OCI-LY7 (cell line): ENCODE data around the gene AUTS2. TPM values are rescaled to one million over a fixed set of nuclear protein-coding genes. Genes with fewer than 3 reads are reported as not detected.

ENCODE experiments used
- BruUV-seq: library from RNA; stranded (reverse); fragments of 400-500 nt; replicated peaks from 2 replicates; lab custom pipeline; 2021; lab: Mats Ljungman, UMichigan
- CTCF ChIA-PET: fragments of 300-600 bp; sonication (Branson Sonifier 250); formaldehyde crosslinking; loops from one replicate; lab custom pipeline; 2022; ENCODE audit warnings: antibody characterized with exemption; ENCODE audit not compliant: unreplicated experiment; lab: Charles Lee
- POLR2A ChIA-PET: fragments of 300-600 bp; sonication (Branson Sonifier 250); formaldehyde crosslinking; loops from one replicate; lab custom pipeline; 2022; ENCODE audit warnings: antibody characterized with exemption; lab: Charles Lee
- DNase-seq: peaks from one replicate; pipeline ENCODE4 v3.0.0-alpha.2; 2015; ENCODE audit warnings: low spot score
- H2AFZ ChIP-seq: fragments of 200-600 bp; sonication (generic), shearing (Covaris generic); 2 replicates; pipeline ENCODE4 v1.6.1; 2014; ENCODE audit warnings: mild to moderate bottlenecking, antibody characterized with exemption, low read length, moderate library complexity
- H3K27ac ChIP-seq: fragments of 200-600 bp; sonication (generic); 2 replicates; pipeline ENCODE4 v1.5.1; 2014; ENCODE audit warnings: mixed run types, low read depth, mild to moderate bottlenecking, moderate library complexity, low read length, inconsistent platforms; ENCODE audit not compliant: poor library complexity, severe bottlenecking
- H3K36me3 ChIP-seq: fragments of 200-600 bp; sonication (generic); 2 replicates; pipeline ENCODE4 v1.6.1; 2014; ENCODE audit warnings: mild to moderate bottlenecking, antibody characterized with exemption, low read length, moderate library complexity, mixed read lengths; ENCODE audit not compliant: insufficient read depth
- H3K4me1 ChIP-seq: fragments of 200-600 bp; sonication (generic); 2 replicates; pipeline ENCODE4 v1.5.1; 2014; ENCODE audit warnings: mild to moderate bottlenecking, low read length; ENCODE audit not compliant: insufficient read depth, poor library complexity, severe bottlenecking
- H3K4me2 ChIP-seq: fragments of 200-600 bp; sonication (generic); 2 replicates; pipeline ENCODE4 v1.6.1; 2014; ENCODE audit warnings: mild to moderate bottlenecking, low read length
- H3K4me3 ChIP-seq: fragments of 200-600 bp; sonication (generic); 2 replicates; pipeline ENCODE4 v1.5.1; 2014; ENCODE audit warnings: mild to moderate bottlenecking, low read depth, low read length; ENCODE audit not compliant: poor library complexity, severe bottlenecking
- H3K79me2 ChIP-seq: fragments of 200-600 bp; sonication (generic); 2 replicates; pipeline ENCODE4 v1.6.1; 2016; ENCODE audit warnings: low read depth, mild to moderate bottlenecking, low read length, moderate library complexity, mixed read lengths; ENCODE audit not compliant: insufficient read depth
- H3K9me2 ChIP-seq: fragments of 200-600 bp; sonication (generic); 2 replicates; pipeline ENCODE4 v1.6.1; 2016; ENCODE audit warnings: mild to moderate bottlenecking, low read length, mixed read lengths; ENCODE audit not compliant: insufficient read depth
- H3K9me3 ChIP-seq: fragments of 200-600 bp; sonication (generic); 2 replicates; pipeline ENCODE4 v1.6.1; 2014; ENCODE audit warnings: mild to moderate bottlenecking, mixed run types, low read length, mixed read lengths
- H4K20me1 ChIP-seq: fragments of 200-600 bp; sonication (generic); 2 replicates; pipeline ENCODE4 v1.6.1; 2014; ENCODE audit warnings: mild to moderate bottlenecking, antibody characterized with exemption, low read length, moderate library complexity, mixed read lengths; ENCODE audit not compliant: insufficient read depth
- CTCF ChIP-seq: fragments of 200-600 bp; sonication (generic); conservative IDR thresholded peaks from 2 replicates; pipeline ENCODE4 v1.5.1; 2014; ENCODE audit warnings: mild to moderate bottlenecking, antibody characterized with exemption, low read length, moderate library complexity, mixed read lengths
- EZH2phosphoT487 ChIP-seq: fragments of 200-600 bp; sonication (generic); IDR thresholded peaks from 2 replicates; pipeline ENCODE4 v1.6.1; 2018; ENCODE audit warnings: low read depth, borderline replicate concordance, mild to moderate bottlenecking, mixed run types, antibody characterized with exemption, low read length, moderate library complexity, mixed read lengths
- intact Hi-C: fragments of 100-400 bp; cut with micrococcal nuclease; formaldehyde crosslinking; loops from one replicate; pipeline ENCODE4 v1.10.0; 2022; ENCODE audit not compliant: unreplicated experiment
- total RNA-seq, 2 experiments: library from RNA; depleted of rRNA in 1 of 2; stranded (reverse); fragments of >200 nt in 1 of 2; shearing (Covaris generic) in 1 of 2; gene quantifications; 2 replicates each; pipeline ENCODE4 v1.2.3, GENCODE V29; 2014 to 2022

AUTS2 gene
- total RNA-seq, 2 experiments from 2014 or later: 37.9 to 78.5 TPM

- Histone ChIP-seq H4K20me1 (no peaks in the 10 kb centered on the region), H2AFZ (no peak overlapping the region), H3K4me1 (no peaks in the 10 kb centered on the region), H3K36me3 (no peaks in the 10 kb centered on the region), H3K9me3 (peaks cover 6% of the 10 kb centered on the region; the same call in 1 of the 2 replicates), H3K27ac (no peak overlapping the region), H3K79me2 (no peaks in the 10 kb centered on the region), H3K9me2 (no peaks in the 10 kb centered on the region), H3K4me3 (no peak overlapping the region), H3K4me2 (no peak overlapping the region)
- POLR2A ChIA-PET: no interaction called here
- intact Hi-C loops: no loop called here
- no TSS peak for BruUV-seq
- CTCF ChIA-PET: no interaction called here
- no peak for TF ChIP-seq EZH2phosphoT487
- TF ChIP-seq CTCF: no peak
- DNase-seq: no peak
These were observed 958.5 kb downstream of the AUTS2 start for GRCh38 chr7:70556761-70557160.

GRCh38 chr7:70557338-70557737 is 959.1 kb downstream of the AUTS2 start:
- no peaks in the 10 kb centered on the region for H3K9me2 ChIP-seq
- no peaks in the 10 kb centered on the region for H4K20me1 ChIP-seq
- no peak for DNase-seq
- H3K27ac ChIP-seq: no peak overlapping the region
- BruUV-seq: no TSS peak
- H2AFZ ChIP-seq: no peak overlapping the region
- intact Hi-C loops: no loop called here
- peaks cover 6% of the 10 kb centered on the region; the same call in 1 of the 2 replicates for H3K9me3 ChIP-seq
- TF ChIP-seq EZH2phosphoT487 (no peak), CTCF (no peak)
- H3K4me3 ChIP-seq: no peak overlapping the region
- H3K79me2 ChIP-seq: no peaks in the 10 kb centered on the region
- no peaks in the 10 kb centered on the region for H3K4me1 ChIP-seq
- H3K36me3 ChIP-seq: no peaks in the 10 kb centered on the region
- ChIA-PET CTCF (no interaction called here), POLR2A (no interaction called here)
- H3K4me2 ChIP-seq: no peak overlapping the region

GRCh38 chr7:70559815-70560214 is 961.5 kb downstream of the AUTS2 start:
- CTCF ChIA-PET: no interaction called here
- TF ChIP-seq CTCF: no peak
- no peak for TF ChIP-seq EZH2phosphoT487
- Histone ChIP-seq H3K9me2 (no peaks in the 10 kb centered on the region), H3K4me1 (no peaks in the 10 kb centered on the region), H2AFZ (no peak overlapping the region), H3K4me2 (no peak overlapping the region), H3K4me3 (no peak overlapping the region), H3K9me3 (no peaks in the 10 kb centered on the region), H4K20me1 (no peaks in the 10 kb centered on the region), H3K27ac (no peak overlapping the region), H3K36me3 (no peaks in the 10 kb centered on the region), H3K79me2 (no peaks in the 10 kb centered on the region)
- BruUV-seq: no TSS peak
- DNase-seq: no peak
- POLR2A ChIA-PET: interaction anchor here (0.5 to 0.9 kb wide), 2 partner anchors 20 to 1110 kb away, joined by 3 to 5 read pairs; no protein-coding TSS in a partner anchor
- intact Hi-C loops: no loop called here
